ENCODE measurements around the gene TIMP4. TPM values are rescaled to one million over a fixed set of nuclear protein-coding genes. Genes with fewer than 3 reads are reported as not detected.

Gene TIMP4
- total and polyA plus RNA-seq, 2 of the 4 experiments (the other 2 are of a cell fraction), result 0.39 to 0.54 TPM

DNA sequence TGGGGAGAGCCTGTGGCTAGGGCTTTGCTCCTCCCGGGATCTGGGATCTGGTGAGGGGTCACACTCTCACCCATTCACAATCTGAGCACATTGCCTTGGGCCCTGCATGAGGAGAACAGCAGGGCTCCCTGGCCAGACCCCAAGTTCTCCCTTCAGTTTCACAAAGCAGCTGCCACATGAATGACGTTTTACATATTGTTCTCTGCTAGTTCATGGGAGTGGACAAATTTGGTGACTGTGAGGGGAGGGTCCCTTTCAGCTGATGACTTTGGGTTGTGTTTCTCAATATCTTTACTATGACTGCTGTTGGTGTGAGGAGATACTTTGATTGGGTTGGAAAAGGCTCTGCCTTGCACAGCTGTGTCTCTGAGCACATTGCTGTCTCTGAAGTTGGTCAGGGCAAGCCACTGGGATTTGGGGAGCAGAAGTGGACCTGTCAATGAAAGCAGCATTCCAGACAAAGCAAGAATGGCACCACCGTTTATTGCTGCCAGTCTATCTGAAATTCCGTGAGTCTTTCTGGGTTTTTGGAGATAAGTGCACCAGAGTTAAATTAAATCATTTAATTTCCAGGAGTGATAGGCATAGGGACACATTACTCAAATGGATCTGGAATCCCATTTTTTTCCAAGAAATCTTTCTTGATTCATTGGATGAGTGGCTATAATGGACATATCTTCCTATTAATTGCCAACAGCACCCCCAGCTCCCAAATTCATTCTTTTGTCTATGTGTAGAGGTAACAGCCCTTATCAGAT is 10.3 kb downstream of the TIMP4 start:
- no peak overlapping the region for H3K4me2 ChIP-seq (ENCODE audit: low read depth, low read length)
- CTCF ChIA-PET, result no interaction called here
- DNase-seq (no peak), ATAC-seq (ENCODE audit: low read depth) (no peak)
- POLR2A ChIA-PET (ENCODE audit: unreplicated experiment), result no interaction called here
- no peak overlapping the region for H2AFZ ChIP-seq (replicated peaks; ENCODE audit: low read length, poor library complexity)
- no peak overlapping the region for H3K9ac ChIP-seq (ENCODE audit: low read depth, low read length)
- no peaks in the 10 kb centered on the region for H3K36me3 ChIP-seq (ENCODE audit: control insufficient read depth, insufficient read depth, low read length)
- no peak overlapping the region for H3K18ac ChIP-seq (ENCODE audit: low read depth, low read length)
- no peak overlapping the region for H4K8ac ChIP-seq (ENCODE audit: low read depth in 2 of 2, low read length in 2 of 2)
- no peak overlapping the region for H2AK9ac ChIP-seq (replicated peaks; ENCODE audit: low read depth, low read length, poor library complexity)
- no peaks in the 10 kb centered on the region for H3K79me1 ChIP-seq (ENCODE audit: low read depth in 1 of 2, low read length in 2 of 2)
- peaks cover 4% of the 10 kb centered on the region for H3K4me1 ChIP-seq (ENCODE audit: control insufficient read depth, insufficient read depth, low read length)
- H3K27me3 ChIP-seq (ENCODE audit: control insufficient read depth, insufficient read depth, low read length), result peaks cover 32% of the 10 kb centered on the region
- in situ Hi-C loops (cut with MboI; ENCODE audit: low sequenced_read_pairs) (loop anchor here (25.0 kb wide), 1 partner anchor 739 kb away; no protein-coding TSS in a partner anchor), intact Hi-C loops (cut with micrococcal nuclease) (no loop called here), dilution Hi-C loops (cut with HindIII; ENCODE audit: low sequenced_read_pairs, unreplicated experiment) (no loop called here)
- no peak overlapping the region for H2BK15ac ChIP-seq (ENCODE audit: low read depth, low read length)
- no peak overlapping the region for H2BK120ac ChIP-seq (ENCODE audit: low read depth, low read length)
- no peak overlapping the region for H2AK5ac ChIP-seq (ENCODE audit: low read depth, low read length)
- H3K56ac ChIP-seq (ENCODE audit: extremely low read depth, insufficient read depth, low read length), result no peak overlapping the region
- H3K23ac ChIP-seq (ENCODE audit: low read depth, low read length), result no peak overlapping the region
- H3K4me3 ChIP-seq (ENCODE audit: insufficient read depth, low read depth, low read length), result no peak overlapping the region
- no peaks in the 10 kb centered on the region for H4K20me1 ChIP-seq (ENCODE audit: insufficient read depth, low read length)
- WGBS, 2 experiments (ENCODE audit: extremely low coverage in 2 of 2, insufficient read length in 1 of 2), result 40% methylated on average over 2 of the region's 4 CpGs; no CpG with 5 or more reads in 1 of the 2 experiments
- no peak overlapping the region for H3K4ac ChIP-seq (ENCODE audit: low read depth, low read length)
- no peak overlapping the region for H2BK20ac ChIP-seq (ENCODE audit: low read depth, low read length)
- BruUV-seq (replicated peaks), result no TSS peak
- no peak overlapping the region for H2BK5ac ChIP-seq (ENCODE audit: low read depth, low read length, poor library complexity, severe bottlenecking)
- H3K9me3 ChIP-seq (ENCODE audit: control insufficient read depth, insufficient read depth, low read length), result no peaks in the 10 kb centered on the region
- no peak overlapping the region for H3K27ac ChIP-seq (ENCODE audit: insufficient read depth, low read length)
- H3K14ac ChIP-seq (replicated peaks; ENCODE audit: low read depth, low read length), result no peak overlapping the region
- no peak overlapping the region for H4K91ac ChIP-seq (ENCODE audit: insufficient read depth, low read depth, low read length)
- H3K9me1 ChIP-seq (ENCODE audit: insufficient read depth, low read length), result no peaks in the 10 kb centered on the region; the same call in 1 of the 2 replicates
- TF ChIP-seq RAD21 (IDR thresholded peaks at IDR 0.05; ENCODE audit: low read length), result no peak
- no peak for TF ChIP-seq MAFK (IDR thresholded peaks at IDR 0.05; ENCODE audit: low read depth, low read length)
- H4K5ac ChIP-seq (ENCODE audit: low read depth, low read length), result no peak overlapping the region
